Right atrium auricular region (tissue), 2 donors: Measurements from ENCODE around the gene ALG5. TPM values are rescaled to one million over a fixed set of nuclear protein-coding genes. Genes with fewer than 3 reads are reported as not detected.
A peak's percentile ranks its signal among the peaks of the same experiment; 100 is the strongest.

Source experiments
- DNase-seq: peaks from one replicate; pipeline ENCODE4 v3.0.0-alpha.2; 2019; ENCODE audit warnings: low spot score
- H3K27ac ChIP-seq, 2 donors: fragments of 200-600 bp; sonication (generic); 1 replicate in 1 of 2; 2 replicates in 1 of 2; pipeline ENCODE4 v1.5.1; 2016 to 2019
- H3K27me3 ChIP-seq, 2 donors: fragments of 200-600 bp; sonication (generic); one replicate each; pipeline versions ENCODE4 v1.5.1 to v1.6.0; 2017 to 2019
- H3K36me3 ChIP-seq: fragments of 200-600 bp; sonication (generic); one replicate; pipeline ENCODE4 v1.5.1; 2016
- H3K4me1 ChIP-seq, 2 donors: fragments of 200-600 bp; sonication (generic); one replicate each; pipeline versions ENCODE4 v1.5.1 to v1.6.0; 2017 to 2019
- H3K4me3 ChIP-seq, 2 donors: fragments of 200-600 bp; sonication (generic); 1 replicate in 1 of 2; 2 replicates in 1 of 2; pipeline ENCODE4 v1.5.1; 2017 to 2019; ENCODE audit warnings: mild to moderate bottlenecking in 1 of 2, moderate library complexity in 1 of 2
- H3K9me3 ChIP-seq, 2 donors: fragments of 200-600 bp; sonication (generic); one replicate each; pipeline ENCODE4 v1.5.1; 2019
- CTCF ChIP-seq, 2 donors: fragments of 200-600 bp; sonication (generic); IDR thresholded peaks; one replicate each; pipeline ENCODE4 v1.5.1; 2019; ENCODE audit warnings: antibody characterized with exemption in 2 of 2
- total RNA-seq, 2 donors: library from RNA; depleted of rRNA; stranded (reverse); fragments of >200 nt; gene quantifications; one replicate each; pipeline ENCODE4 v1.1.0, GENCODE V29; 2016

ALG5 gene
- total RNA-seq, 2 donors from 2014 or later, result 15.4 to 17.0 TPM

GRCh38 chr13:36998624-36999041 lies 507 bp downstream of the ALG5 start:
- H3K36me3 ChIP-seq, result peaks cover 21% of the 10 kb centered on the region
- peaks cover 0 to 21% of the 10 kb centered on the region in 2 donors for H3K4me1 ChIP-seq
- H3K27ac ChIP-seq, result peak overlapping the region; percentile 91 to 93
- H3K27me3 ChIP-seq, result no peaks in the 10 kb centered on the region
- no peak for TF ChIP-seq CTCF (IDR thresholded peaks at IDR 0.05)
- H3K9me3 ChIP-seq, result no peaks in the 10 kb centered on the region
- DNase-seq, result no peak
- H3K4me3 ChIP-seq, result peak overlapping the region; percentile 86 to 98

DNA sequence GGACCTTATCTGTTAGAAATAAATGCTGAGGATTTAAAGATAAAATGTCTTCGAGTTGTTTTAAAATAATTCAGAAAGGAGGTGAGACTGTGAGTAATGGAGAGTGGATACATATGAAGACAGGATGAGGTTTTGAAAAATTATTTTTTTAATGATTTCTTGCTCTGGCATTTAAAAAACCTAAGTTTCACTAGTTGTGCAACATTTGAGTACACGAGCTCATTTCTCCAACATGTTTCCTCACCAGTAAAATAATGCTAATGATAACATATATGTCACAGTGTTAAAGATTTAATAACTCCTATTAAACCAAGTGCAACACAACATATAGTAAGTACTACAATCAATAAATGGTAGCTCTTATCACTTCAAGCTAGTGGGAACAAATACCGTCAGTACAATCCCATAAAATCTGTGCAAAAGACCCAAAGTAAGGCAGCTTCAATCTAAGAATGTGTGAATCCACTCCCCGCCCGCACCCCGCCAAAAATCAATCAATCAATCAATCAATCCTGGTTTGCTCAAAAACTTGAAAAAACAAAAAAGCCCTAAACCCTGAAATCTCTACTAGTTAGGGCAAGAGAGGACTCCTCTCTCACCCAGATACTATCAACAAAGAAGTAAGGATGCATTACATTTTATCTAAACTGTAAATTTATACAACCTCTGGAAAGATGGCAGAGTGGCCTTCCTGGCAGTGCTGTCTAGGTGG lies 1.3 kb downstream of the ALG5 start:
- Histone ChIP-seq H3K27me3 (no peaks in the 10 kb centered on the region), H3K27ac (peak overlapping the region in 1 of 2 donors; percentile 93)
- no peak for TF ChIP-seq CTCF (IDR thresholded peaks at IDR 0.05)

DNA sequence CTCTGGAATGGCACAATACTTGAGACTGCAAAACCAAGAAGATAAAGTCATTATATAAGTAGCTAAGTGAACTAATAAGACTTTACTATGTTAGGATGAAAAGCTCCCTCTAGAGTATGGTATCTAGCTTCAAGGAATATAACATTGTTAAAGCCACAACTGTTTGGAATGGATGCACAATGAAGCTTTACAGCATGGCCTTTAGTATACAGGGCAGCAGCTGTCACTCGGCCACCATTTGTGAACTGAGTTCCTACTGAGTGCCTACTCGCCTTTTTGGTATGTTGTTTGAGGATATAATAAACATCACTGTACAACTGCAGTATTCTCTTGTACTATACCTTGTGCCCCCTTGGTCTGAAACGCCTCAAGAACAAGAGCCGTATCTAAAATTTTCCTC lies 6.8 kb downstream of the ALG5 start:
- no peak for TF ChIP-seq CTCF (IDR thresholded peaks at IDR 0.05)
- Histone ChIP-seq H3K27me3 (no peaks in the 10 kb centered on the region), H3K27ac (no peak overlapping the region), H3K4me3 (no peak overlapping the region), H3K4me1 (no peaks in the 10 kb centered on the region), H3K9me3 (no peaks in the 10 kb centered on the region), H3K36me3 (peaks cover 68% of the 10 kb centered on the region)
- DNase-seq, result no peak

More for the DNA sequence above, 1.3 kb downstream of the ALG5 start:
- Histone ChIP-seq H3K36me3 (peaks cover 24% of the 10 kb centered on the region), H3K4me1 (peaks cover 0 to 21% of the 10 kb centered on the region in 2 donors), H3K9me3 (no peaks in the 10 kb centered on the region), H3K4me3 (peak overlapping the region; percentile 86 to 98)
- no peak for DNase-seq

GRCh38 chr13:36986462-36987240 lies 12.5 kb downstream of the ALG5 start:
- H3K27ac ChIP-seq, result no peak overlapping the region
- H3K27me3 ChIP-seq, result no peaks in the 10 kb centered on the region
- H3K36me3 ChIP-seq, result peaks cover 70% of the 10 kb centered on the region
- H3K4me3 ChIP-seq, result no peak overlapping the region
- H3K9me3 ChIP-seq, result no peaks in the 10 kb centered on the region
- no peak for DNase-seq
- no peak for TF ChIP-seq CTCF (IDR thresholded peaks at IDR 0.05)
- H3K4me1 ChIP-seq, result no peaks in the 10 kb centered on the region

GRCh38 chr13:36981156-36981743 lies 17.9 kb downstream of the ALG5 start:
- H3K9me3 ChIP-seq, result no peaks in the 10 kb centered on the region
- no peaks in the 10 kb centered on the region for H3K4me1 ChIP-seq
- no peak overlapping the region for H3K27ac ChIP-seq
- H3K4me3 ChIP-seq, result no peak overlapping the region
- H3K36me3 ChIP-seq, result peaks cover 35% of the 10 kb centered on the region
- peak; percentile 12 to 64 for TF ChIP-seq CTCF (IDR thresholded peaks at IDR 0.05)
- DNase-seq, result no peak
- no peaks in the 10 kb centered on the region for H3K27me3 ChIP-seq
